Measurements from ENCODE around the gene CEP128. TPM values are rescaled to one million over a fixed set of nuclear protein-coding genes. Genes with fewer than 3 reads are reported as not detected.
A peak's percentile ranks its signal among the peaks of the same experiment; 100 is the strongest.

The CEP128 gene
- polyA plus RNA-seq, 1 experiment: 1.9 TPM

DNA sequence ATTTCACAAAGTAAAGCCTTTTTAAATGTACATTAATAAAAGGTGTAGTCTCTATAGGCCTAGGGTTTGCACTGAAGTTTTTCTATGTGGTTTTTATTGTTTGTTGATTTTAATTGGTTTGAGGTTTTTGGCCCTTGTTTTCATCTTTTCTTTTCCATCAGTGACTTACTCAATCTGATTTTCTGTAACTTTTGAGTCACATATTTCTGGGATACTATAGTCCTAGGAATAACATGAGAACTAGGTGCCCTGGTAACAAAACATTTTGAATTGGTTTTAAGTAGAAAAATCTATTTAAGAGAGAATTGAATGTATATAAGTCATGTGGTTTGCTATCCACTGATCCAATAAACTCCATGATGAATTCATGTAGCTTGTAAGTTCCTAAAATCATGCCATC lies 311.9 kb downstream of the CEP128 start:
- POLR2A ChIA-PET: interaction anchor here (0.7 kb wide), 1 partner anchor 341 kb away, joined by 4 read pairs; no protein-coding TSS in a partner anchor
- CTCF ChIA-PET: no interaction called here
- no peak for DNase-seq (ENCODE audit: low read depth)
- TF ChIP-seq, protein P1, sequence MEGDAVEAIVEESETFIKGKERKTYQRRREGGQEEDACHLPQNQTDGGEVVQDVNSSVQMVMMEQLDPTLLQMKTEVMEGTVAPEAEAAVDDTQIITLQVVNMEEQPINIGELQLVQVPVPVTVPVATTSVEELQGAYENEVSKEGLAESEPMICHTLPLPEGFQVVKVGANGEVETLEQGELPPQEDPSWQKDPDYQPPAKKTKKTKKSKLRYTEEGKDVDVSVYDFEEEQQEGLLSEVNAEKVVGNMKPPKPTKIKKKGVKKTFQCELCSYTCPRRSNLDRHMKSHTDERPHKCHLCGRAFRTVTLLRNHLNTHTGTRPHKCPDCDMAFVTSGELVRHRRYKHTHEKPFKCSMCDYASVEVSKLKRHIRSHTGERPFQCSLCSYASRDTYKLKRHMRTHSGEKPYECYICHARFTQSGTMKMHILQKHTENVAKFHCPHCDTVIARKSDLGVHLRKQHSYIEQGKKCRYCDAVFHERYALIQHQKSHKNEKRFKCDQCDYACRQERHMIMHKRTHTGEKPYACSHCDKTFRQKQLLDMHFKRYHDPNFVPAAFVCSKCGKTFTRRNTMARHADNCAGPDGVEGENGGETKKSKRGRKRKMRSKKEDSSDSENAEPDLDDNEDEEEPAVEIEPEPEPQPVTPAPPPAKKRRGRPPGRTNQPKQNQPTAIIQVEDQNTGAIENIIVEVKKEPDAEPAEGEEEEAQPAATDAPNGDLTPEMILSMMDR (IDR thresholded peaks at IDR 0.05; ENCODE audit: insufficient read depth, low read depth, low read length): no peak
- no peaks in the 10 kb centered on the region for H3K36me3 ChIP-seq (ENCODE audit: control insufficient read depth, insufficient read depth, low read length)
- H3K4me3 ChIP-seq (ENCODE audit: low read depth, low read length): no peak overlapping the region
- no peaks in the 10 kb centered on the region for H3K27me3 ChIP-seq (ENCODE audit: control insufficient read depth, insufficient read depth, low read length)

DNA sequence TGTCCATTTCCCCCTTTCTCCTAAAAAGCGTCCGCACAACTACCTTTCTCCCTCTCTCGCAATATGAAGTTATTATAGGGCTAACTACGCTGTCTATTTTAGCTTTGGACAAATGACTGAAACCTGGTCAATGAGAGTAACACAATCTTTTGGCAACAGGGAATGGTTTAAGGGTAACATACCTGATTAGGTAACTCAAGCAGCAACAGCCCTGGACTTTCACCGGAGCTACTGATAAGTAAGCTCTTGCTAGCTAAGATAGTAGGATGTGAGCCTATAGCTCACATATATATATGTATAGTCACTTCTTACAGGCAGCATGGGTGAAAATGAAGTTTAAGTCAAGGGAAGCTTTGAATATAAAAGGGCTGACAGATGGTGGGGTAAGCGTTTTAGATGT lies 313.0 kb downstream of the CEP128 start:
- no peak for DNase-seq (ENCODE audit: low read depth)
- Histone ChIP-seq H3K36me3 (ENCODE audit: control insufficient read depth, insufficient read depth, low read length) (no peaks in the 10 kb centered on the region), H3K27me3 (ENCODE audit: control insufficient read depth, insufficient read depth, low read length) (no peaks in the 10 kb centered on the region), H3K4me3 (ENCODE audit: low read depth, low read length) (no peak overlapping the region)
- TF ChIP-seq, protein P1 (IDR thresholded peaks at IDR 0.05; ENCODE audit: insufficient read depth, low read depth, low read length): no peak
- CTCF ChIA-PET: interaction anchor here (1.3 to 1.9 kb wide), 2 partner anchors 13 to 415 kb away, joined by 5 read pairs; no protein-coding TSS in a partner anchor
- POLR2A ChIA-PET: interaction anchor here (0.6 kb wide), 1 partner anchor 416 kb away, joined by 4 read pairs; no protein-coding TSS in a partner anchor

DNA sequence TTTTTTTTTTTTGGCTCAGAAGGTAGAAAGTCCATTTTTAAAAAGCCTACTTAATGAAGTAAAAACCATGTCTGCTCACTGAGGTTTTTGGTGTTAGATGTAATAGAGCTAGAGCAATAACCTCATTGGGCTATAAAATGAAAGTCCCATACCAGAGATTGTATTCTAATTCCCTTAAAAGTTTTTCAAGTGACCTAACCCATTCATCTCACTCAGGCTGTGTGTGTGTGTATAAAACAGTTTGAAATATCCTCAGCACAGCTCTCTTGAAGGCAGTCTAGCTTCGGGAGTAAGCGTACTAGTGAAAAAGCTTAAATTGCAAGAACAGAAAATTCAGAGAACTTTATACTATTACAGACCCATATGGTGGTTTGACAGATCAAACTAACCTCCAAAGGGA lies 313.8 kb downstream of the CEP128 start:
- TF ChIP-seq, protein P1 (IDR thresholded peaks at IDR 0.05; ENCODE audit: insufficient read depth, low read depth, low read length): no peak
- Histone ChIP-seq H3K36me3 (ENCODE audit: control insufficient read depth, insufficient read depth, low read length) (no peaks in the 10 kb centered on the region), H3K4me3 (ENCODE audit: low read depth, low read length) (no peak overlapping the region), H3K27me3 (ENCODE audit: control insufficient read depth, insufficient read depth, low read length) (no peaks in the 10 kb centered on the region)
- ChIA-PET CTCF (interaction anchor here (1.3 to 1.9 kb wide), 2 partner anchors 13 to 414 kb away, joined by 5 read pairs; no protein-coding TSS in a partner anchor), POLR2A (no interaction called here)
- DNase-seq (ENCODE audit: low read depth): no peak

DNA sequence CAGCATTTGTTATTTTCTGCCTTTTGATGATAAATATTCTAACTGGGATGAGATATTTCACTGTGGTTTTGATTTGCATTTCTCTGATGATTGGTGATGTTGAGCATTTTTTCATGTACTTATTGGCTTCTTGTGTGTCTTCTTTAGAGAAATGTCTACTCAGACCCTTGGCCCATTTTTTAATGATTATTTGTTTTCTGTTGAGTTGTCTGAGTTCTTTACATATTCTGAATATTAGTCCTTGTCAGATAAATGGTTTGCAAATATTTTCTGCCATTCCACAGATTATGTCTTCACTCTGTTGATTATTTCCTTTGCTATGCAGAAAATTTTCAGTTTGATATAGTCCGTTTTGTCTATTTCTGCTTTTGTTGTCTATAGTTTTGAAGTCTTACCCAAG lies 317.0 kb downstream of the CEP128 start:
- H3K27me3 ChIP-seq (ENCODE audit: control insufficient read depth, insufficient read depth, low read length): no peaks in the 10 kb centered on the region
- no peaks in the 10 kb centered on the region for H3K36me3 ChIP-seq (ENCODE audit: control insufficient read depth, insufficient read depth, low read length)
- DNase-seq (ENCODE audit: low read depth): no peak
- TF ChIP-seq, protein P1 (IDR thresholded peaks at IDR 0.05; ENCODE audit: insufficient read depth, low read depth, low read length): no peak
- POLR2A ChIA-PET: no interaction called here
- no peak overlapping the region for H3K4me3 ChIP-seq (ENCODE audit: low read depth, low read length)
- CTCF ChIA-PET: no interaction called here

DNA sequence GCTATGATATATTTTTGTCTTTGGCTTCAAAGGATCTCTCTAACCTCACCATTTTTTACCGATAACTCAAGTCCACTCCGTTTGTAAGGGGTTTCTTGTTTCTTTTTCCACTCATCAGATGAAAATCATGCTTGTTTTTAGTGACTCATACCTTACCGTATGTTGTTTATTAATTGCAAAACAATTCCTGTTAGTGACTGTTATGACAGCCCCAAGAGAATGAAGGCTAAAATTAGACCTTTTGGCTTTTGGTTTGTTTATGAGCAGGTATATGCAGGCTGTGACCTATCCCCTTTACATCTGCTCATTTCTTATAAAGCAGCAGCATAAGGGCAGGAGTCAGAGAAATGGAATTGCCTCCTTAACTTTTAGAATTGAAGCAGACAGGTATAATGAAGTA lies 319.8 kb downstream of the CEP128 start:
- TF ChIP-seq, protein P1 (IDR thresholded peaks at IDR 0.05; ENCODE audit: insufficient read depth, low read depth, low read length): no peak
- ChIA-PET POLR2A (interaction anchor here (0.6 kb wide), 1 partner anchor 1685 kb away, joined by 12 read pairs; no protein-coding TSS in a partner anchor), CTCF (interaction anchor here (0.6 kb wide), 1 partner anchor 270 kb away, joined by 3 read pairs; no protein-coding TSS in a partner anchor)
- no peaks in the 10 kb centered on the region for H3K36me3 ChIP-seq (ENCODE audit: control insufficient read depth, insufficient read depth, low read length)
- no peaks in the 10 kb centered on the region for H3K27me3 ChIP-seq (ENCODE audit: control insufficient read depth, insufficient read depth, low read length)
- peak; percentile 55 for DNase-seq (ENCODE audit: low read depth)
- no peak overlapping the region for H3K4me3 ChIP-seq (ENCODE audit: low read depth, low read length)

All from BJ (cell line).